H9 (cell line): ENCODE results near the gene DOCK7. TPM values are rescaled to one million over a fixed set of nuclear protein-coding genes. Genes with fewer than 3 reads are reported as not detected.
A peak's percentile ranks its signal among the peaks of the same experiment; 100 is the strongest.

Experiments used
- DNase-seq: peaks from one replicate; pipeline ENCODE4 v3.0.0-alpha.2; 2017
- H2AFZ ChIP-seq: one replicate; pipeline ENCODE4 v1.6.1; 2013; ENCODE audit warnings: mild to moderate bottlenecking, low read length, control low read depth, moderate library complexity
- H2AK5ac ChIP-seq: 2 replicates; pipeline ENCODE4 v1.6.1; 2013; ENCODE audit warnings: low read length, control low read depth, mixed read lengths; ENCODE audit not compliant: insufficient read length
- H2BK120ac ChIP-seq: one replicate; pipeline ENCODE4 v1.6.1; 2013; ENCODE audit warnings: low read depth, mild to moderate bottlenecking, low read length, control low read depth, inconsistent platforms; ENCODE audit not compliant: poor library complexity, severe bottlenecking
- H2BK12ac ChIP-seq: 2 replicates; pipeline ENCODE4 v1.6.1; 2013; ENCODE audit warnings: low read length, control low read depth, mixed read lengths, low read depth; ENCODE audit not compliant: insufficient read length
- H2BK15ac ChIP-seq: 2 replicates; pipeline ENCODE4 v1.6.1; 2013; ENCODE audit warnings: low read depth, low read length, control low read depth
- H2BK20ac ChIP-seq: one replicate; pipeline ENCODE4 v1.6.1; 2013; ENCODE audit warnings: low read depth, mild to moderate bottlenecking, low read length, control low read depth, inconsistent platforms; ENCODE audit not compliant: poor library complexity, severe bottlenecking
- H2BK5ac ChIP-seq: 2 replicates; pipeline ENCODE4 v1.6.1; 2013; ENCODE audit warnings: low read length, control low read depth, mixed read lengths; ENCODE audit not compliant: insufficient read length
- H3K14ac ChIP-seq: 2 replicates; pipeline ENCODE4 v1.6.1; 2013; ENCODE audit warnings: low read length, control low read depth; ENCODE audit not compliant: insufficient read depth
- H3K18ac ChIP-seq: 2 replicates; pipeline ENCODE4 v1.6.1; 2013; ENCODE audit warnings: low read depth, mild to moderate bottlenecking, mixed read lengths, low read length, control low read depth; ENCODE audit not compliant: insufficient read length
- H3K23ac ChIP-seq: 2 replicates; pipeline ENCODE4 v1.6.1; 2013; ENCODE audit warnings: low read length, control low read depth, mixed read lengths, low read depth; ENCODE audit not compliant: insufficient read length
- H3K23me2 ChIP-seq: 2 replicates; pipeline ENCODE4 v1.6.1; 2013; ENCODE audit warnings: low read depth, mild to moderate bottlenecking, mixed read lengths, low read length, control low read depth; ENCODE audit not compliant: insufficient read length, poor library complexity, severe bottlenecking
- H3K27ac ChIP-seq: 2 replicates; pipeline ENCODE4 v1.5.1; 2013; ENCODE audit warnings: low read length, control low read depth, mixed read lengths, low read depth; ENCODE audit not compliant: insufficient read length
- H3K27me3 ChIP-seq: 2 replicates; pipeline ENCODE4 v1.6.1; 2013; ENCODE audit warnings: low read length, control low read depth, inconsistent platforms; ENCODE audit not compliant: insufficient read depth
- H3K4ac ChIP-seq: 2 replicates; pipeline ENCODE4 v1.6.1; 2013; ENCODE audit warnings: low read depth, mild to moderate bottlenecking, control low read depth, inconsistent platforms, low read length, moderate library complexity
- H3K4me1 ChIP-seq: 2 replicates; pipeline ENCODE4 v1.6.1; 2013; ENCODE audit warnings: low read length, control low read depth, inconsistent platforms; ENCODE audit not compliant: insufficient read depth
- H3K4me2 ChIP-seq: 2 replicates; pipeline ENCODE4 v1.6.1; 2013; ENCODE audit warnings: low read length, control low read depth, mixed read lengths; ENCODE audit not compliant: insufficient read length, insufficient read depth
- H3K56ac ChIP-seq: 2 replicates; pipeline ENCODE4 v1.6.1; 2013; ENCODE audit warnings: low read depth, mild to moderate bottlenecking, mixed read lengths, low read length, control low read depth; ENCODE audit not compliant: insufficient read length
- H3K79me1 ChIP-seq: 2 replicates; pipeline ENCODE4 v1.6.1; 2013; ENCODE audit warnings: low read depth, mild to moderate bottlenecking, moderate library complexity, low read length, control low read depth, inconsistent platforms; ENCODE audit not compliant: insufficient read depth, poor library complexity, severe bottlenecking
- H3K79me2 ChIP-seq: 2 replicates; pipeline ENCODE4 v1.6.1; 2013; ENCODE audit warnings: low read length, control low read depth, inconsistent platforms; ENCODE audit not compliant: insufficient read depth
- H3K9ac ChIP-seq: 2 replicates; pipeline ENCODE4 v1.6.1; 2013; ENCODE audit warnings: low read length, control low read depth, mixed read lengths; ENCODE audit not compliant: insufficient read length; ENCODE audit errors: extremely low read depth
- H3K9me3 ChIP-seq: one replicate; pipeline ENCODE4 v1.6.1; 2013; ENCODE audit warnings: low read depth, low read length, inconsistent platforms; ENCODE audit not compliant: control insufficient read depth
- H3T11ph ChIP-seq: one replicate; pipeline ENCODE4 v1.6.1; 2013; ENCODE audit warnings: mild to moderate bottlenecking, low read length, control low read depth, inconsistent platforms
- H4K20me1 ChIP-seq: one replicate; pipeline ENCODE4 v1.6.1; 2013; ENCODE audit not compliant: control insufficient read depth, insufficient read length, insufficient read depth
- H4K5ac ChIP-seq: 2 replicates; pipeline ENCODE4 v1.6.1; 2013; ENCODE audit warnings: low read depth, mild to moderate bottlenecking, mixed read lengths, low read length, control low read depth; ENCODE audit not compliant: insufficient read length
- H4K8ac ChIP-seq: replicated peaks from 2 replicates; pipeline ENCODE4 v1.6.1; 2013; ENCODE audit warnings: low read length, control low read depth, mixed read lengths, low read depth; ENCODE audit not compliant: insufficient read length
- H4K91ac ChIP-seq: 2 replicates; pipeline ENCODE4 v1.6.1; 2013; ENCODE audit warnings: low read depth, mild to moderate bottlenecking, moderate library complexity, mixed read lengths, low read length, control low read depth; ENCODE audit not compliant: insufficient read length
- H3K27ac Mint-ChIP-seq, 3 experiments: 2 replicates in 2 of 3; 3 replicates in 1 of 3; pipeline ENCODE4 v1.8.0; 2020 to 2021; ENCODE audit warnings: mixed read lengths in 3 of 3, mild to moderate bottlenecking in 1 of 3, moderate library complexity in 1 of 3
- H3K27me3 Mint-ChIP-seq: 2 replicates; pipeline ENCODE4 v1.8.0; 2021; ENCODE audit warnings: low read depth, mild to moderate bottlenecking, moderate library complexity, mixed read lengths
- H3K36me3 Mint-ChIP-seq, 3 experiments: 2 replicates in 2 of 3; 3 replicates in 1 of 3; pipeline ENCODE4 v1.8.0; 2020 to 2021; ENCODE audit warnings: low read depth in 3 of 3, mixed read lengths in 3 of 3; ENCODE audit not compliant: insufficient read depth in 1 of 3
- H3K4me1 Mint-ChIP-seq, 2 experiments: 2 replicates each; pipeline ENCODE4 v1.8.0; 2020; ENCODE audit warnings: mixed read lengths in 2 of 2
- H3K4me3 Mint-ChIP-seq, 2 experiments: 2 replicates in 1 of 2; 3 replicates in 1 of 2; pipeline ENCODE4 v1.8.0; 2020 to 2021; ENCODE audit warnings: mild to moderate bottlenecking in 2 of 2, mixed read lengths in 2 of 2, moderate library complexity in 1 of 2
- H3K9me3 Mint-ChIP-seq, 2 experiments: 2 replicates in 1 of 2; 3 replicates in 1 of 2; pipeline ENCODE4 v1.8.0; 2020; ENCODE audit warnings: mild to moderate bottlenecking in 2 of 2, mixed read lengths in 2 of 2, moderate library complexity in 1 of 2
- WGBS: extraction: QIAGEN DNeasy Blood & Tissue Kit; methylation state at CpG from one replicate; pipeline ENCODE4 v1.1.7; 2013; ENCODE audit warnings: missing lambda C conversion rate, low lambda C conversion rate, mixed read lengths; ENCODE audit not compliant: insufficient read length; ENCODE audit errors: extremely low coverage; 5-methylcytosine and 5-hydroxymethylcytosine counted together
- total RNA-seq: library from RNA; stranded (reverse); gene quantifications from 2 replicates; pipeline ENCODE4 v1.2.1, GENCODE V29; 2021
- TF ChIP-seq, protein P1 (sequence below): fragments of 200-600 bp; sonication (generic); conservative IDR thresholded peaks from 3 replicates; pipeline ENCODE4 v1.8.0; 2021; ENCODE audit warnings: antibody characterized with exemption, mild to moderate bottlenecking

DOCK7 gene
- total RNA-seq, 1 experiment from 2014 or later: 36.8 TPM

- Histone ChIP-seq H3K23ac (no peak overlapping the region), H3K4me2 (no peak overlapping the region), H3K79me2 (no peaks in the 10 kb centered on the region), H3K56ac (no peak overlapping the region), H3K27ac (no peak overlapping the region), H4K5ac (no peak overlapping the region), H4K8ac (no peak overlapping the region), H3K9me3 (no peaks in the 10 kb centered on the region), H3K18ac (no peak overlapping the region), H4K20me1 (no peaks in the 10 kb centered on the region), H3K23me2 (no peaks in the 10 kb centered on the region), H3K79me1 (no peaks in the 10 kb centered on the region), H3K4me1 (no peaks in the 10 kb centered on the region; the same call in 1 of the 2 replicates), H3K14ac (no peak overlapping the region), H2BK15ac (no peak overlapping the region), H2BK20ac (no peak overlapping the region), H2BK5ac (no peak overlapping the region), H2BK12ac (no peak overlapping the region), H2AFZ (no peak overlapping the region), H3K4ac (no peak overlapping the region), H3T11ph (no peak overlapping the region), H4K91ac (no peak overlapping the region), H3K27me3 (no peaks in the 10 kb centered on the region), H2BK120ac (no peak overlapping the region), H2AK5ac (no peak overlapping the region), H3K9ac (peak overlapping the region; percentile 38)
- H3K36me3 Mint-ChIP-seq: no peaks in the 10 kb centered on the region
- DNase-seq: no peak
- no peak overlapping the region for H3K4me3 Mint-ChIP-seq
- no peaks in the 10 kb centered on the region for H3K9me3 Mint-ChIP-seq
- H3K27ac Mint-ChIP-seq: peak overlapping the region in 1 of 3 experiments; percentile 50; a peak in 3 of 7 replicates
- TF ChIP-seq, protein P1, sequence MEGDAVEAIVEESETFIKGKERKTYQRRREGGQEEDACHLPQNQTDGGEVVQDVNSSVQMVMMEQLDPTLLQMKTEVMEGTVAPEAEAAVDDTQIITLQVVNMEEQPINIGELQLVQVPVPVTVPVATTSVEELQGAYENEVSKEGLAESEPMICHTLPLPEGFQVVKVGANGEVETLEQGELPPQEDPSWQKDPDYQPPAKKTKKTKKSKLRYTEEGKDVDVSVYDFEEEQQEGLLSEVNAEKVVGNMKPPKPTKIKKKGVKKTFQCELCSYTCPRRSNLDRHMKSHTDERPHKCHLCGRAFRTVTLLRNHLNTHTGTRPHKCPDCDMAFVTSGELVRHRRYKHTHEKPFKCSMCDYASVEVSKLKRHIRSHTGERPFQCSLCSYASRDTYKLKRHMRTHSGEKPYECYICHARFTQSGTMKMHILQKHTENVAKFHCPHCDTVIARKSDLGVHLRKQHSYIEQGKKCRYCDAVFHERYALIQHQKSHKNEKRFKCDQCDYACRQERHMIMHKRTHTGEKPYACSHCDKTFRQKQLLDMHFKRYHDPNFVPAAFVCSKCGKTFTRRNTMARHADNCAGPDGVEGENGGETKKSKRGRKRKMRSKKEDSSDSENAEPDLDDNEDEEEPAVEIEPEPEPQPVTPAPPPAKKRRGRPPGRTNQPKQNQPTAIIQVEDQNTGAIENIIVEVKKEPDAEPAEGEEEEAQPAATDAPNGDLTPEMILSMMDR: no peak
- no peaks in the 10 kb centered on the region for H3K27me3 Mint-ChIP-seq
- WGBS: no CpG with 5 or more reads among the region's 5 CpGs
- H3K4me1 Mint-ChIP-seq: peaks cover 33 to 49% of the 10 kb centered on the region in 2 experiments
Measured at GRCh38 chr1:62727656-62728407, 39.6 kb upstream of the DOCK7 start.
